GM12872 (cell line): ENCODE measurements around the gene ZNF620.

Experiments used
- TF ChIP-seq, protein P1 (sequence below): IDR thresholded peaks from 3 replicates; pipeline ENCODE4 v1.5.1; 2011; ENCODE audit warnings: low read depth, mild to moderate bottlenecking, low read length, moderate library complexity; ENCODE audit not compliant: insufficient read depth

Gene ZNF620

DNA sequence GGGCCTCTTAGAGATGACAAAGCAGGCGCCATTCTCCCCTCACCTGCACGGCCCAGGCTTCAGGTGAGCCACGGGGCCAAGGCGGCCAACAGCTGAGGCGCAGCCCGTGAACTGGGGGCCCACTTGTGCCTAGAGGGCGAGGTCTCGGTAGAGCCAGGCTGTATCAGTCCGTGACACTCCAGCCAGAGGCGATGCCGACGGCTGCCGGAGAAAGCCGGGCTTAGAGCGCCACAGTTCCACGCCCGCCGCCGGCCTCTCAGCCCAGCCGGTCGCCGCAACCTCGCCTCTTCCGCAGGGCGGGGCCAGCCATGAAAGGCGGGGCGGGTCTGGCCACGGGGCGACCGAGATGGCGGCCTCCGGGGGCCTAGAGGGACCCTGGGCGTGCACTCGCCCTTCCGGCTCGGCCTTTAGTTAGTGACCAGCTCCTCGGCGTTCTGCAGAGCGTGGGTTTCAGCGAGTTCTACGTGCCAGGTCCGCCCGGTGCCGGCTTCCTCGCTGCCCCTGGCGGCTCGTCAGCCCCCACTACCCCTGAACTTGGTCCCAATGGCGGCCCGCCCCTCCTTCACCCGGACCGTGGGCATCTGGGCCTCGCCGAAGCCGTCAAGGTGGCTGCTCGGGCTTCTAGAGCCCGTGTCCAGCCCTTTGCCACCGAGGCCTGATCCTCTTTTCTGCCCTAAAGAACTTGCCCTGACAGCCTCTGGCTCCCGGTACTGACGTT is 18.9 kb downstream of the ZNF620 start, which contains the start of gene ZNF621:
TSS of gene ZNF621 (plus strand) at position 393 of the 718 bp plus-strand sequence. CDS start 881 bp downstream, outside the sequence.
- TF ChIP-seq, protein P1, sequence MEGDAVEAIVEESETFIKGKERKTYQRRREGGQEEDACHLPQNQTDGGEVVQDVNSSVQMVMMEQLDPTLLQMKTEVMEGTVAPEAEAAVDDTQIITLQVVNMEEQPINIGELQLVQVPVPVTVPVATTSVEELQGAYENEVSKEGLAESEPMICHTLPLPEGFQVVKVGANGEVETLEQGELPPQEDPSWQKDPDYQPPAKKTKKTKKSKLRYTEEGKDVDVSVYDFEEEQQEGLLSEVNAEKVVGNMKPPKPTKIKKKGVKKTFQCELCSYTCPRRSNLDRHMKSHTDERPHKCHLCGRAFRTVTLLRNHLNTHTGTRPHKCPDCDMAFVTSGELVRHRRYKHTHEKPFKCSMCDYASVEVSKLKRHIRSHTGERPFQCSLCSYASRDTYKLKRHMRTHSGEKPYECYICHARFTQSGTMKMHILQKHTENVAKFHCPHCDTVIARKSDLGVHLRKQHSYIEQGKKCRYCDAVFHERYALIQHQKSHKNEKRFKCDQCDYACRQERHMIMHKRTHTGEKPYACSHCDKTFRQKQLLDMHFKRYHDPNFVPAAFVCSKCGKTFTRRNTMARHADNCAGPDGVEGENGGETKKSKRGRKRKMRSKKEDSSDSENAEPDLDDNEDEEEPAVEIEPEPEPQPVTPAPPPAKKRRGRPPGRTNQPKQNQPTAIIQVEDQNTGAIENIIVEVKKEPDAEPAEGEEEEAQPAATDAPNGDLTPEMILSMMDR = no peak

GRCh38 chr3:40528426-40528825 is 22.6 kb downstream of the ZNF620 start:
- TF ChIP-seq, protein P1 = no peak

DNA sequence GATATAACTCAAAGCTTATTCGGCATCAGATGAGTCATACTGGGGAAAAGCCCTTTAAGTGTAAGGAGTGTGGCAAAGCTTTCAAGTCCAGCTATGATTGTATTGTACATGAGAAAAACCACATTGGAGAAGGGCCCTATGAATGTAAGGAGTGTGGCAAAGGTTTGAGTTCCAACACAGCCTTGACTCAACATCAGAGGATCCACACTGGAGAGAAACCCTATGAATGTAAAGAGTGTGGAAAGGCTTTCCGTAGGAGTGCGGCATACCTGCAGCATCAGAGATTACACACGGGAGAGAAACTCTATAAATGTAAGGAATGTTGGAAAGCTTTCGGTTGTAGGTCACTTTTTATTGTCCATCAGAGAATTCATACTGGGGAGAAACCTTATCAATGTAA is 26.4 kb downstream of the ZNF620 start:
- TF ChIP-seq, protein P1 = no peak

DNA sequence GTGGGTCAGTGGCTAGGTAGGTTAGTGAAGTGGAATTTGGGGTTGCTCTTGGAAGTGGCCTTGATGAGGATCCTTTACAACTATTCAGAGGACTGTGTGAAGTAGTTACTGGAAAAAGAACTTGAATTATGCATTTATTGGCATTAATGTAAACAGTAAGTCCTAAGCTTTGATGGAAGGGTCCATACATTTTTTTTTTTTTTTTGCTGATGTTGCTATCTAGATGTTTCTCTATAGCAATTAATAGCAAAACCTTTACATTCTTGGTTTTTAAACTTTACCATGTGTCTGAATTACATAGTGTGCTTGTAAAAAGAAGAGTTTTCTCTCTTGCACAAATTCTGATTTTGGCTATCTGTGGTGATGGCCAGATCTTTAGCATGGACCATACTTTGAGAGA is 28.4 kb downstream of the ZNF620 start:
- TF ChIP-seq, protein P1 = no peak

DNA sequence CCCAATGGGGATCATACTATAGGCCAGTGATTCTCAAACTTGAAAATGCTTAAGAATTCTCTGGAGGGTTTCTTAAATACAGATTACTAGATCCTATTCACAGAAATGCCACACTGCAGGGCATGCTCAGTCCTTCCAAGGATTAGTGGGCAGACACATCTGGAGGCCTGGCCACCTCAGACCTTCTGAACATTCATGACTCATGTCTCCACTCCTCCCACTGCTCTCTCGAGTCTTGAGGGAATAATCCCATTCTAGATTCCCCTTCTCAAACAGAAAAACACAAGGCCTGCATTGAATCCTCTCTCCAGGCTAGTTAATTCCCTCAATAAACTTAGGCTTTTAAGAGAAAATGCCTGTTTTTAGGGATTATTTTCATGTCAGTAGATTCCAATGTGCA is 41.0 kb downstream of the ZNF620 start:
- TF ChIP-seq, protein P1 = no peak

DNA sequence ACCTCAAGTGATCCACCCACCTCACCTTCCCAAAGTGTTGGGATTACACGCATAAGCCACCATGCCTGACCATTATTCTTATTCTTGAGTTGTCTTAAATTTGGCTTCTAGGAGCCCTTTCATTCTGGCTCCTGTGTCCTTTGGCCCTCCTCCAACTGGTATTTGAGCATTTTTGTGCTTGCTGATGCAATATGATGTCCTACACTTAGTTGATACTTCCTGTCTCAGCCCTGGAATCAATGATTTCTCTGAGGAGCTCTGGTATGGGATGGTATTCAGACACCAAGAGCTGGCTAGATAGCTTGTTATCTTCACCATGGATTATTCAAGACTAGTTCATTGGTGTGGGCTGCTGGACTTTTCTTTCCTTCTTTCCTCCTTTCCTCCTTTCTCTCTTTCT is 44.3 kb downstream of the ZNF620 start:
- TF ChIP-seq, protein P1 = no peak

DNA sequence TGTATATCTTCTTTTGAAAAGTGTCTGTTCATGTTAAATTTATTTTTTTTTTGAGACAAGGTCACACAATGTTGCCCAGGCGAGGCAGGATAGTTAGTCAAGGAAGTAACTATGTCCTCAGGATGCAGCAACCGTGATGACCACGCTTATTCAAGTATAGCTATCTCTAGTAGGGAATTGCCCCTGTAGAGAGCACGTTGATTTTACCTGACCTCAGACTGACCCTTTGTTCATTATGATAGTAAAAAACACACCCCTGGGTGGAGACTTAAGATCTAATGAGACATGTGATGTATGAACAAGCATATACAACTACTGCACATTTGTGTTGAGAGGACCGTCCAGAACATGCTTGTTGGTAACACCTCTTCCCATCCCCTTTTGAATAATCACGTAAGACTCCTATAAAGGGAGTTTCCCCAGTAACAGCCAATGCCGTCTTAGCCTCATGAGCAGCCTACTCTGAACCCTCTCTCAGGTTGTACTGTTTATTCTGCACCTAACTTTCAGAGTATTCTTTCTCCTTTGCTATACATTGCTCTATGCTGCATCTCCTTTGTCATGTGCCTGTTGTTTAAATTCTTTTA is 51.8 kb downstream of the ZNF620 start:
- TF ChIP-seq, protein P1 = no peak
